Measurements from ENCODE around the gene AMDHD2.
"Not testable (repeated sequence)": the region's sequence is repeated elsewhere in the genome, so short reads cannot be mapped to it uniquely, and the experiment has no call there.

AMDHD2 gene, protein sequence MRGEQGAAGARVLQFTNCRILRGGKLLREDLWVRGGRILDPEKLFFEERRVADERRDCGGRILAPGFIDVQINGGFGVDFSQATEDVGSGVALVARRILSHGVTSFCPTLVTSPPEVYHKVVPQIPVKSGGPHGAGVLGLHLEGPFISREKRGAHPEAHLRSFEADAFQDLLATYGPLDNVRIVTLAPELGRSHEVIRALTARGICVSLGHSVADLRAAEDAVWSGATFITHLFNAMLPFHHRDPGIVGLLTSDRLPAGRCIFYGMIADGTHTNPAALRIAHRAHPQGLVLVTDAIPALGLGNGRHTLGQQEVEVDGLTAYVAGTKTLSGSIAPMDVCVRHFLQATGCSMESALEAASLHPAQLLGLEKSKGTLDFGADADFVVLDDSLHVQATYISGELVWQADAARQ

DNA sequence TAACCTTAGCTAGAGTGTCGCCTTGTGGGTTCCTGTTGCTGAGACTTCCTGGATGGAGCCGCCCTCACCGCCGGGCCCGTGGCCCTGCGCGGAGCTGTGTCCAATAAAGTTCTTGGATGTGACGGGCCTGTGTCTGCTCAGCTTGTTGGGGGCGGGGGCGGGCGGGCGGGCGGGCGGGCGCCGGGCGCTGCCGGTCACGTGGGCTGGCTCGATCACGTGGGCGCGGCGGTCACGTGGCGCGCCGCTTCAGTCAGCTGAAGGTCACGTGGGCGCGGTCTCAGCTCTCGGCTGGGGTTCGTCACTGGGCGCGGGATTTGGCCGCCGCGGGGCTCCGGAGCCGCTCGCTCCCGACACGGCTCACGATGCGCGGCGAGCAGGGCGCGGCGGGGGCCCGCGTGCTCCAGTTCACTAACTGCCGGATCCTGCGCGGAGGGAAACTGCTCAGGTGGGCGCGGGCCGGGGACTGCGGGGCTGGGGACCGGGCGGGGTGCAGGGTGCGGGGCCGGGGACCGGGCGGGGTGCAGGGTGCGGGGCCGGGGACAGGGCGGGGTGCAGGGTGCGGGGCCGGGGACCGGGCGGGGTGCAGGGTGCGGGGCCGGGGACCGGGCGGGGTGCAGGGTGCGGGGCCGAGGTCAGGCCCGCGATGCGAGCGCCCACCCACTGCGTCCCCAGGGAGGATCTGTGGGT lies at the start of gene AMDHD2:
Gene AMDHD2, plus strand, starts transcription at position 275 of the 687 bp plus-strand sequence. Its CDS starts 88 bp downstream, at position 363.
- DNase-seq (ENCODE audit: low read depth, low spot score), result no peak

DNA sequence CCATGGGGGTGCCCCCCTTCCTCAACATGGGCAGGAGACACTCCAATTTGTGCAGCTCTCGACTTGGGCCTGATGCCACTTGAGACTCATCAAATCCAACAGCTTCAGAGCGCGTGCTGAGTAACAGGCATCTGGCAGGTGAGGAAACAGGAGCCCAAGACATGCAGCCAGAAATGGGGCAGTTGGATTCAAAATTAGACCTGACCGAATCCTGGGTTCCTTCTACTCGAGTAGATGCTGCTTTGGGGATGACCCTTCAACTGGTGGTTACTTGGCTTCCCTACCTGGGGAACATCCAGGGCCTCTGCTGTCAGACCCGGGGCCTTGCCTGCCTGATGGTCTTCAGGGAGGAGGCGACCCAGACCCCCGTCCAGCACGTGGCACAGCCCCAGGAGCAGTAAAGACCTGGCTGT lies 49.6 kb upstream of the AMDHD2 start:
- no peak for DNase-seq (ENCODE audit: low read depth, low spot score)

DNA sequence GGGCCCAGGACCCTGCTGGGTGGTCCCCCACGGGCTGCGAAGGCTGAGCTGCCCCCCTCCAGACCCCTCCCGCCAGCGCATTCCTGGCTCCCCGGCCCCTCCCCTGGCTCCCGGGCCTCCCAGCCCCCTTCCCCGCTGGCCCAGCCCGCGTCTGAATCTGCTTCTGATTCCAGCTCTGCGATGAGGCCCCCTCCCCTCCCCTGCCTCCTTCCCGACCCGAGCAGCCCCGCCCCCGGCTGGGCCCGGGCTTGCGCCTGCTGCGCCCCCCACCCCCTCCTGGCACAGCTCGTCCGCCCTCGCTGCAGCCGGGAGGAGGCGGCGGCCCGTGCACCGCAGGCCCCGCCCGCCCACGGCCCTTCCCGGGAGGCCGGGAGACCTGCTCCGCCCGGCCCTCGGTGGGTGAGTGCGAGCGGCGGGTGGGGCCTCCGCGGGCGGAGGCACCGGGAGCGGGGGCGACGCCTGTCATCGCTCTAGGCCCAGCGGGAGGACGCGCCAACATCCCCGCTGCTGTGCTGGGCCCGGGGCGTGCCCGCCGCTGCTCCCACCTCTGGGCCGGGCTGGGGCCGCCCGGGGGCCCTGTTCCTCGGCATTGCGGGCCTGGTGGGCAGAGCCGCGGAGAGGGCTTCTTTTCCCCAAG lies 49.0 kb upstream of the AMDHD2 start, which contains the start of gene NTN3:
Gene NTN3, plus strand, starts transcription at position 282 of the 637 bp plus-strand sequence. CDS start 405 bp downstream, outside the sequence.
- no peak for DNase-seq (ENCODE audit: low read depth, low spot score)

DNA sequence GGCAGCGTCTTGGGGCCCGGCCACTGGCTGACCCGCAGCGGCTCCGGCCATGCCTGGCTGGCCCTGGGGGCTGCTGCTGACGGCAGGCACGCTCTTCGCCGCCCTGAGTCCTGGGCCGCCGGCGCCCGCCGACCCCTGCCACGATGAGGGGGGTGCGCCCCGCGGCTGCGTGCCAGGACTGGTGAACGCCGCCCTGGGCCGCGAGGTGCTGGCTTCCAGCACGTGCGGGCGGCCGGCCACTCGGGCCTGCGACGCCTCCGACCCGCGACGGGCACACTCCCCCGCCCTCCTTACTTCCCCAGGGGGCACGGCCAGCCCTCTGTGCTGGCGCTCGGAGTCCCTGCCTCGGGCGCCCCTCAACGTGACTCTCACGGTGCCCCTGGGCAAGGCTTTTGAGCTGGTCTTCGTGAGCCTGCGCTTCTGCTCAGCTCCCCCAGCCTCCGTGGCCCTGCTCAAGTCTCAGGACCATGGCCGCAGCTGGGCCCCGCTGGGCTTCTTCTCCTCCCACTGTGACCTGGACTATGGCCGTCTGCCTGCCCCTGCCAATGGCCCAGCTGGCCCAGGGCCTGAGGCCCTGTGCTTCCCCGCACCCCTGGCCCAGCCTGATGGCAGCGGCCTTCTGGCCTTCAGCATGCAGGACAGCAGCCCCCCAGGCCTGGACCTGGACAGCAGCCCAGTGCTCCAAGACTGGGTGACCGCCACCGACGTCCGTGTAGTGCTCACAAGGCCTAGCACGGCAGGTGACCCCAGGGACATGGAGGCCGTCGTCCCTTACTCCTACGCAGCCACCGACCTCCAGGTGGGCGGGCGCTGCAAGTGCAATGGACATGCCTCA lies 48.3 kb upstream of the AMDHD2 start:
- no peak for DNase-seq (ENCODE audit: low read depth, low spot score)

DNA sequence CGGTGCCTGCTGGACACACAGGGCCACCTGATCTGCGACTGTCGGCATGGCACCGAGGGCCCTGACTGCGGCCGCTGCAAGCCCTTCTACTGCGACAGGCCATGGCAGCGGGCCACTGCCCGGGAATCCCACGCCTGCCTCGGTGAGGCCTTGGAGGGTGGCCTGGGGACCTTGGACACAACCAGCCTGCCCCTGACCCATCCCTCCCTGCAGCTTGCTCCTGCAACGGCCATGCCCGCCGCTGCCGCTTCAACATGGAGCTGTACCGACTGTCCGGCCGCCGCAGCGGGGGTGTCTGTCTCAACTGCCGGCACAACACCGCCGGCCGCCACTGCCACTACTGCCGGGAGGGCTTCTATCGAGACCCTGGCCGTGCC lies 47.7 kb upstream of the AMDHD2 start:
- no peak for DNase-seq (ENCODE audit: low read depth, low spot score)

DNA sequence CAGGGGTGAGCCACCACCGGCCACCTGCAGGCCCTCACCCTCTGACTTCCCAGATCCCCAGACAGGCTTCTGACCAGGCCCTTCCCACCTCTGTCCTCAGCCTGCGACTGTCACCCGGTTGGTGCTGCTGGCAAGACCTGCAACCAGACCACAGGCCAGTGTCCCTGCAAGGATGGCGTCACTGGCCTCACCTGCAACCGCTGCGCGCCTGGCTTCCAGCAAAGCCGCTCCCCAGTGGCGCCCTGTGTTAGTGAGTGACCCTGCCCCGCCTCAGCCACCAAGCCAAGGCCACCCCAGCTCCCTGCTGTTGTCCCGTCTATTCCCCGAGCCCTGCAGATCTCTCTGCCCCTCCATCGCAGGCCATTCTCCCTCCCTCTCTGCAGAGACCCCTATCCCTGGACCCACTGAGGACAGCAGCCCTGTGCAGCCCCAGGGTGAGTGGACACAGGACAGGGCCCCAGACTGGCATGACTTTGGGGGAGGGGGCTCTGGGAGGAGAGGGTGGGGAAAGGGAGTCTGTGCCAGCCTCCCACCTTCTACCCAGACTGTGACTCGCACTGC lies 47.2 kb upstream of the AMDHD2 start:
- DNase-seq (ENCODE audit: low read depth, low spot score), result no peak

DNA sequence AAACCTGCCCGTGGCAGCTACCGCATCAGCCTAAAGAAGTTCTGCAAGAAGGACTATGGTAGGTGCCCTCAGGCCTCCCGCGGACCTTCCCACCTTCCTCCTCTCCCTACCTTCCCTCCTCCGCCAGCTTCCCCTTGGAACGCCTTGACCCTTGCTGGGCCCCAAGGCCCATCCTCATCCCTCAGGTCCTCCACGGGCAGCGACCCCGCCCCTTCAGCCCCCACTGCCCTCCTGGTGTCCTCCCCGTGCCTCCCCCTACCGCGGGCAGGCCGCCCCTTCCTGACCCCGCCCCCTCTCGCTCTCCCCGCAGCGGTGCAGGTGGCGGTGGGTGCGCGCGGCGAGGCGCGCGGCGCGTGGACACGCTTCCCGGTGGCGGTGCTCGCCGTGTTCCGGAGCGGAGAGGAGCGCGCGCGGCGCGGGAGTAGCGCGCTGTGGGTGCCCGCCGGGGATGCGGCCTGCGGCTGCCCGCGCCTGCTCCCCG lies 46.7 kb upstream of the AMDHD2 start:
- no peak for DNase-seq (ENCODE audit: low read depth, low spot score)

DNA sequence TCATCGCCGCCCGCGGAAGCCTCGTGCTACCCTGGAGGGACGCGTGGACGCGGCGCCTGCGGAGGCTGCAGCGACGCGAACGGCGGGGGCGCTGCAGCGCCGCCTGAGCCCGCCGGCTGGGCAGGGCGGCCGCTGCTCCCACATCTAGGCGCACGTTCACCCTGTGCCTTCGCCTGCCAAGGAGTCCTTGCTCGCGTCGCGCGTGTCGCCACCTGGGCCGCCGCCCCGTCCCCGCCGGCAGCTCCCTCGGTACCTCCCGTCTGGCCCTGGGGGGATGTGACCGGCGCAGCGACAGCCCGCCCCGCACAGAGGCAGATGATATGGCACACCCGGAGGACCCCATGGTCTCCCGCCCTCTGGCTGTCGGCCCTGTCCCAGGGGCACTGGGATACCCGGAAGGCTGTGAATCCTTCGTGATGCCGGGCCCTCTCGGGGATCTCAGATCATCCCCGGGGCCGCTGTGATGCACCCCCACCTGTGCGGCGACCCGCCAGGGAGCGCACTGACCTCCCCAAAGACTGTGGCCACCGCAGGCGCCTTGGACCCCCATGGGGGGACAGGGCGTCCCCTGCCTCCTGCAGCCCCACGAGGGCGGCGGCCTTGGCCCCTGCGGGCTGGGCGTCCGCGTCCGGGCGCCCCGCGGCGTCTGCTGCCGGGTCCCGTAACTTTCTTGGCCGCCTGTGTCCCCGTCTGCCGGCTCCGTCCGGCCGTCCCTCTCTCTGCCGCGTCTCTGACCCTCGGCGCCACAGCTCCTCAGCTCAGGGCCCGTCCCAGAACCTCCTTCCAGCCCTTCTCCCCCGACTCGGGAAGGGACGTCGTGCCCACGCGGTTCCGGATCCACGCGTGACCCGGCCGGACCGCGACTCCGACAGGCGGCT lies 45.9 kb upstream of the AMDHD2 start:
- DNase-seq (ENCODE audit: low read depth, low spot score), result no peak

DNA sequence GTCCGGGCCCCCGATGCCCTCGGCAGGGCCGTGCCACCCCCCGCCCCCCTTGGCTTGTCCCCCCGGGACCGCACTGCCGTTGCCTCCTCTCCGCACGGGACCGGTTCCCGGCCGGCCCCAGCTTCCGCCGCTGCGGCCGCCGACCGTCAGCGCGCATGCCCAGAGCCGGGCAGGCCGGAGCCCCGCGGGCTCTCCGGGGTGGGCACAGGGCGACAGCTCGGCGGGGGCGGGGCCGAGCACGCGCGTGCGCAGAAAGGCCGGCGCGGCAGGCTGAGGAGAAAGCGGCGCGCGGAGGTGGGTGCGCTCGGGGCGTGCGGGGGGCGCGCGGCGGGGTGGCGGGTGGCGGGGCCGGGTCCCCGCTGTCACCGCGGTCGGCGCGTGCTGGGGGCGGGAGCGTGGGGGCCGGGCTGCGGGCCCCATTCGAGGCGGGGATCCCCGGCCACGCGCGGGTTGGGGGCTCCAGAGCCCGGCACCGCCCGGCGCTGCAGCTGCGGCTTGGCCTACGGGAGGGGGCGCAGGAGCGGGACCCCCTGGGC lies 45.2 kb upstream of the AMDHD2 start, which contains the start of gene TBC1D24:
Gene TBC1D24, plus strand, starts transcription at position 251 of the 536 bp plus-strand sequence. CDS start 21,022 bp downstream, outside the sequence.
- no peak for DNase-seq (ENCODE audit: low read depth, low spot score)

DNA sequence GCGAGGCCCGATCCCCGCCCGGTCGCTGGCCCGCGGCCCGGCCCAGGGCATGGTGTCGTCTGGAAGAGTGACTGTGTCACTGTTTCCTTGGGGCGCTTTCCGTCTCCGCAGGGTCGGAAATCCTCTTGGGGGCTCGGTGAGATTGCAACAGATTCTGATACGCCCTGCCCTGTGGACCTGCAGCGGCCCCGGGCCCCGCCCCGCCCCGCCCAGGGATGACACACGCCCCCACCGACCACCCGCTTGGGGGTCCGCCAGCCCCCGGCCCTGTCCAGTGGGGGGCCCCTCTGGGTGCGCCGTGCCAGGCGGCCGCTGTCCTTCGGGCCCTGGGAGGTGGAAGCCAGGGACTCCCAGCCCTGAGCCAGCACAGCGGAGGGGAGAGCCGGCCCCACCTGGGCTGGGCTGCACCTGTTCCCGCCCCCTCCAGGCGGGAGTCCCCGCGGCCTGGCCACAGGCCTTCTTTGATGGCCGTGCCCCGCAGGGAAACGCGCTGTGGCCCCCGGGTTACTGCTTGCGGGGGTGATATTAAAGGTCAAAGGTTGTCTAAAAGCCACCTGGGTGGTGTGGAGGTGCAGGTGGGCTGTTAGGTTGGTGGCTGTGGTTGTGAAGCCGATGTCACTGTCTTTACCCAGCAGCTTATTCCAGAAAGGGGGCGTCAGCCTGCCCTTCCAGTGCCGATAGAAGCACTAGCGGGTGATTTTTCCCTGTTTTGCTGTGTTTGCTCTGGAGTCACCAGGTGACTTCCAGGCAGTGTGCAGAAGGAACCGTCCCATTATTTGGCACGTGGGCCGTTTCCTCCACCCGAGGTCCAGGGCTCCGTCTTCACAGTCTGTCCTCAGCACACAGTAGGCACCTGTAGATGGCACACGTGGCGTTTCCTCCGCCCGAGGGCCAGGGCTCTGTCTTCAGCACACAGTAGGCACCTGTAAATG lies 44.5 kb upstream of the AMDHD2 start:
- no peak for DNase-seq (ENCODE audit: low read depth, low spot score)

DNA sequence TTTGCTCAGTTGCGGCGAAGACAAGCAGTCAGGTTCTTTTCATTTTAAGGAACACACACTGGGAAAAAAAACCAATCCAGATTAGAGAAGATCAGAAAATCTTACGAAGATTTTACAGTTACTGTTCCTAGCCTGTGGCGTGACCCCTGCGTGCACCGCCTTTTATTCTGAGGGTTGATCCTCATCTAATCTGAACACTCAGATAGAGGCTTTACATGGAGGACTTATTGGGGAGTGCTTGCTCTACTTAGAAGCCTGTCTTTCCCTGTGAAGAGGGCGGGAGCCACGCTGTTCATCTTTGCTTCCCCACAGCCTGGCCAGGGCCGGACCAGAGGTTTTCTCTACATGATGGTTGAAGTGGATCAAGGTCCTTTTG lies 43.8 kb upstream of the AMDHD2 start:
- no peak for DNase-seq (ENCODE audit: low read depth, low spot score)

DNA sequence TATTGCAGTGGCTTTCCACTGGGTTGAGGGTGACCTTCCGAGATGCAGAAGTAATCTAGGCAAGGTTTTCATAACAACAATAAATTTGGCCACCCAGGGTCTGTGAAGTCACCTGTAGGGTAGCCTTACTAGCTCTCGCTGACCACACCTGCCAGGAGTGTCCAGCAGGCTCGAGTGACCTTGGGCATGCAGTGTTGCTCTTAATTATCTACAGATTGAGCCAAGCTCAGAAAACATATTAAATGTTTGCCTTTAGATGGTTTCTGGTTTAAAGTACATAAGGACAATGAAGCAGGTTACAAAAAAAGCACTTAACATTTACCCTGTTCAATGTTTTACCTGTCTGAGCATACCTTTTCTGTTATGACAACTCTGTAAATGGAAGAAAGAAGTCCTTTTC lies 43.4 kb upstream of the AMDHD2 start:
- DNase-seq (ENCODE audit: low read depth, low spot score), result no peak

DNA sequence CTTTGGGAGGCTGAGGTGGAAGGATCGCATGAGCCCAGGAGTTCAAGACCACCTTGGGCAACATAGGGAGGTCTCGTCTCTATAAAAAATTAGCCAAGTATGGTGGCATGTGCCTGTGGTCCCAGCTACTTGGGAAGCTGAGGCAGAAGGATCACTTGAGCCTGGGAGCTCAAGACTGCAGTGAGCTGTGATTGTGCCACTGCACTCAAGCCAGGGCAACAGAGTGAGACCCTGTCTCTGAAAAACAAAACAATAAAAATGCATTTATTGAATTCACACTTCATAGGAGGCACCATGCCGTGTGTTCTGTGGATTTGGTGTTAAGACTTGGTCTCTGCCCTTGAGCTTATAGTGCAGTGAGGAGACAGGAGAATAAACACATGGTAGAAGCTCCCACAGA lies 42.8 kb upstream of the AMDHD2 start:
- DNase-seq (ENCODE audit: low read depth, low spot score), result no peak

DNA sequence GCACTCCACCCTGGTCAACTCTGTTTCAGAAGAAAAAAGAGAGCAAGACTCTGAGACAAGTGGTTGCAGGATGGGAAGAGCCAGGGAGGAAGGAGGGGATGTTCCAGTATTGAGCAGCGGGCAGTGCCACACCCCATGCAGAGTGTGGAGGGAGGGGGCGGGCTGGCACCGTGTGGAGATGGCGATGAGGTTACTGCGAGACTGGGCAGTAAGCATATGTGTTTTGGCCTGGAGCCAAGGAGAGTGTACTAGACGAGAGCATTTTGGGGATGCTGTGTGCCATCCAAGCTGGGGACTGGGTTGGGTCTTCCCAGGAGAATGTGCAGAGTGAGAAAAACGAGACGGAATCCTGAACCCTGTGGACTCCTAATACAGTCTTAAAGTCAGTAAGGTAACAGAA lies 41.9 kb upstream of the AMDHD2 start:
- DNase-seq (ENCODE audit: low read depth, low spot score), result no peak

DNA sequence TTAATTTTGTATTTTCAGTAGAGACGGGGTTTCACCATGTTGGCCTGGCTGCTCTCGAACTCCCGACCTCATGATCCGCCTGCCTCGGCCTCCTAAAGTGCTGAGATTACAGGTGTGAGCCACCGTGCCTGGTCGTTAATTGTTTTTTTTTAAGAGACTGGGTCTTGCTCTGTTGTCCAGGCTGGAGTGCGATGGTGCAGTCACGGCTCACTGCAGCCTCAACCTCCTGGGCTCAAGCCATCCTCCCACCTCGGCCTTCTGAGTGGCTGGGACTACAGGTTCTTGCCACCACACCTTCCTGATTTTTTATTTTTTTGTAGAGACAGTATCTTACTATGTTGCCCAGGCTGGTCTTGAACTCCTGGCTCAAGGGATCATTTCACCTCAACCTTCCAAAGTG lies 40.2 kb upstream of the AMDHD2 start:
- DNase-seq (ENCODE audit: low read depth, low spot score), result not testable (repeated sequence)

DNA sequence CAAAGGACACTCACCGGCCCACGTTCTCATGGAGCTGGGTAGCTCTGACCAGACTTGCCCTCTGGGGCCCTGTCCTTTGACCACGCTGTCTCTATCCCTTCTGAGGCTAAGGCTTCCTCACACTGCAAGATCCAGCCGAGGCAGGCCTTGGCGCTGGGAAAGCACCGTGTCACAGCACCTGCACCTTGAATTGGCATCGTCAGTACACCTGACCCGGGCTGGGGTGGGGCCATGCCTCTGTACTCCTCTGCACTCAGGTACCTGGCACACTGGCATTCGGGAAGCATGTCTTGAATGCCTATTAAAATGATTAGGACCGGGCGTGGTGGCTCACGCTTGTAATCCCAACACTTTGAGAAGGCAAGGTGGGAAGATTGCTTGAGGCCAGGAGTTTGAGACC lies 39.2 kb upstream of the AMDHD2 start:
- no peak for DNase-seq (ENCODE audit: low read depth, low spot score)

DNA sequence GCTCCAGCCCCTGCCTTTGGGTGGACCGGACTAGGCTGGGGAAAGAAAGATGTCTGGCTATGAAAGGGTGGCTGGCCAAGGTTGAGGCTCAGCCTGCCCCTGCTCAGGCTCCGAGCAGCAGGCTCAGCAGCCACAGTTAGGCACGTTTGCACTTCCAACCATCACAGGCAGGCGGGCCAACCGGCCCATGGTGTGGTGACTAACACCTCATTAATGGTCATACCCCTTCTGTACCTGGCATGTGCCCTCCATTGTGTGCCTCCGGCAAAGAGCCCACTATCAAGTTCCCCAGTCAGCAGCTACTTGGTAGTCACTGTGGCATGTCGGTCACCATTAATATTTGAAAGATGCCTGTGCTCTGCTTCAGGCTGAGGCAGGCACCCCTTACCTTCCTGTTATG lies 38.5 kb upstream of the AMDHD2 start:
- no peak for DNase-seq (ENCODE audit: low read depth, low spot score)

DNA sequence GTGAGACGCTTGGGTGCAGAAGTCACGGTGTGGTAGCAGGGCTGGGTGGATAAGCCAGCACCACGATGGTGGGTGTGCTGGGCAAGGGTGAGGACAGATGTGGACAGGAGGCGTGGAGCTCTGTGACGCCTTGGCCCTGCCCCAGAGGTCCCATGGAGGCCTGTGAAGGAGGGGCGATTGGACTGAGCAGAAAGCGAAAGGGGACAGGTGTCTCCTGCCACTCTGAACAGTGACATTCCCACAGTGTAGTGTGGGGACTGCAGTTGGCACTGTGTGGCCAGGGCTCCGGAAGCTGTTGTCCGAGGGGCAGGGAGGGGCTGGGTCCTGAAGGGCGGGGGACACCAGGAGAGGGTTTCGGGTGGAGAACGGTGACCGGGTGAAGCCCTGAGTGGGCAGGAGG lies 37.9 kb upstream of the AMDHD2 start:
- DNase-seq (ENCODE audit: low read depth, low spot score), result no peak

Measured in brain pericyte (primary cell).